Endothelial cell of umbilical vein (primary cell): Measurements from ENCODE around the gene LPIN1.

Source experiments
- EZH2 ChIP-seq: IDR thresholded peaks from 2 replicates; pipeline ENCODE4 v1.6.1; 2012; ENCODE audit warnings: borderline replicate concordance, low read depth, mild to moderate bottlenecking, moderate library complexity, low read length, inconsistent platforms; ENCODE audit not compliant: severe bottlenecking
- FOS ChIP-seq: IDR thresholded peaks from 2 replicates; pipeline ENCODE4 v1.6.1; 2011; ENCODE audit warnings: mild to moderate bottlenecking, low read length, moderate library complexity, borderline replicate concordance; ENCODE audit not compliant: insufficient read depth
- GATA2 ChIP-seq: IDR thresholded peaks from 2 replicates; pipeline ENCODE4 v1.7.0; 2011; ENCODE audit warnings: low read depth, mild to moderate bottlenecking, moderate library complexity, mixed read lengths, low read length; ENCODE audit not compliant: insufficient read length, insufficient read depth
- JUN ChIP-seq: IDR thresholded peaks from 2 replicates; pipeline ENCODE4 v1.6.1; 2011; ENCODE audit warnings: borderline replicate concordance, low read depth; ENCODE audit not compliant: insufficient read length, insufficient read depth
- MYC ChIP-seq: IDR thresholded peaks from one replicate; pipeline ENCODE4 v1.6.1; 2011; ENCODE audit warnings: mild to moderate bottlenecking, low read depth, low read length
- POLR2A ChIP-seq: IDR thresholded peaks from 2 replicates; pipeline ENCODE4 v1.6.1; 2012; ENCODE audit warnings: low read depth, mild to moderate bottlenecking, control low read depth, low read length
- POLR2AphosphoS5 ChIP-seq: IDR thresholded peaks from 2 replicates; pipeline ENCODE4 v1.6.1; 2012; ENCODE audit warnings: low read depth, mild to moderate bottlenecking, control low read depth, low read length, moderate library complexity; ENCODE audit not compliant: insufficient read depth
- TF ChIP-seq, protein P1 (sequence below), 2 donors: IDR thresholded peaks; 1 replicate in 1 of 2; 2 replicates in 1 of 2; pipeline ENCODE4 v1.5.1; 2011; ENCODE audit warnings: low read length in 2 of 2, mild to moderate bottlenecking in 2 of 2, moderate library complexity in 2 of 2, control low read depth in 1 of 2, inconsistent platforms in 1 of 2, low read depth in 1 of 2; ENCODE audit not compliant: insufficient read depth in 1 of 2; ENCODE audit errors: extremely low read depth in 1 of 2
- TF ChIP-seq, protein P2 (sequence below): IDR thresholded peaks from 2 replicates; pipeline ENCODE4 v1.6.1; 2011; ENCODE audit not compliant: insufficient read depth, insufficient read length

DNA sequence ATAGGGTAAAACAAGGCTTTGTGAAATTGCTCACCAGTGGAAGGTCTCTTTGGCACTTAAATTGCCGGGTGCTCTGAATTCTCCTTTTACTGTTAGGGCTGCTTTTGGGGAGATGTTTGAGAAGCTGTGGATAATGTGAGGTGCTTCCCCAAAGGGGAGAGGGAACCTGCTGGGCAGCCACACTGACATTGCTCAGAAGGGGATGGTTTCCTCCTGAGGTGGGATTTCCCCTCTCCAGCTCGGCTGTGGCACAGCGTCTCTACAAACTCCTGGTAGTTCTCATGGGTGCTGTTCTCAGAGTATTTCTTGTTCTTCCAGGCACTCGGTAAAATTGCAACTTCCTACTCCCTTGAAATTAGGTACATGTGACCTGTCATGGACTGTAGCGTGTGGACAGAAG, 124.2 kb downstream of the LPIN1 start:
- TF ChIP-seq, protein P1, sequence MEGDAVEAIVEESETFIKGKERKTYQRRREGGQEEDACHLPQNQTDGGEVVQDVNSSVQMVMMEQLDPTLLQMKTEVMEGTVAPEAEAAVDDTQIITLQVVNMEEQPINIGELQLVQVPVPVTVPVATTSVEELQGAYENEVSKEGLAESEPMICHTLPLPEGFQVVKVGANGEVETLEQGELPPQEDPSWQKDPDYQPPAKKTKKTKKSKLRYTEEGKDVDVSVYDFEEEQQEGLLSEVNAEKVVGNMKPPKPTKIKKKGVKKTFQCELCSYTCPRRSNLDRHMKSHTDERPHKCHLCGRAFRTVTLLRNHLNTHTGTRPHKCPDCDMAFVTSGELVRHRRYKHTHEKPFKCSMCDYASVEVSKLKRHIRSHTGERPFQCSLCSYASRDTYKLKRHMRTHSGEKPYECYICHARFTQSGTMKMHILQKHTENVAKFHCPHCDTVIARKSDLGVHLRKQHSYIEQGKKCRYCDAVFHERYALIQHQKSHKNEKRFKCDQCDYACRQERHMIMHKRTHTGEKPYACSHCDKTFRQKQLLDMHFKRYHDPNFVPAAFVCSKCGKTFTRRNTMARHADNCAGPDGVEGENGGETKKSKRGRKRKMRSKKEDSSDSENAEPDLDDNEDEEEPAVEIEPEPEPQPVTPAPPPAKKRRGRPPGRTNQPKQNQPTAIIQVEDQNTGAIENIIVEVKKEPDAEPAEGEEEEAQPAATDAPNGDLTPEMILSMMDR (IDR thresholded peaks at IDR 0.05; ENCODE audit: extremely low read depth in 1 of 2, insufficient read depth in 1 of 2, low read depth in 1 of 2, low read length in 2 of 2): no peak
- TF ChIP-seq EZH2 (no peak), POLR2A (no peak), MYC (no peak), POLR2AphosphoS5 (no peak), JUN (no peak), FOS (no peak), GATA2 (no peak)
- TF ChIP-seq, protein P2, sequence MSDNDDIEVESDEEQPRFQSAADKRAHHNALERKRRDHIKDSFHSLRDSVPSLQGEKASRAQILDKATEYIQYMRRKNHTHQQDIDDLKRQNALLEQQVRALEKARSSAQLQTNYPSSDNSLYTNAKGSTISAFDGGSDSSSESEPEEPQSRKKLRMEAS: no peak
